Measurements from ENCODE around the gene TRDN.

Gene TRDN

GRCh38 chr6:123549476-123549875 lies 87.3 kb downstream of the TRDN start:
- Histone ChIP-seq H3K4me1 (ENCODE audit: insufficient read depth, poor library complexity, severe bottlenecking) (no peaks in the 10 kb centered on the region), H3K36me3 (ENCODE audit: low read depth) (no peaks in the 10 kb centered on the region)

DNA sequence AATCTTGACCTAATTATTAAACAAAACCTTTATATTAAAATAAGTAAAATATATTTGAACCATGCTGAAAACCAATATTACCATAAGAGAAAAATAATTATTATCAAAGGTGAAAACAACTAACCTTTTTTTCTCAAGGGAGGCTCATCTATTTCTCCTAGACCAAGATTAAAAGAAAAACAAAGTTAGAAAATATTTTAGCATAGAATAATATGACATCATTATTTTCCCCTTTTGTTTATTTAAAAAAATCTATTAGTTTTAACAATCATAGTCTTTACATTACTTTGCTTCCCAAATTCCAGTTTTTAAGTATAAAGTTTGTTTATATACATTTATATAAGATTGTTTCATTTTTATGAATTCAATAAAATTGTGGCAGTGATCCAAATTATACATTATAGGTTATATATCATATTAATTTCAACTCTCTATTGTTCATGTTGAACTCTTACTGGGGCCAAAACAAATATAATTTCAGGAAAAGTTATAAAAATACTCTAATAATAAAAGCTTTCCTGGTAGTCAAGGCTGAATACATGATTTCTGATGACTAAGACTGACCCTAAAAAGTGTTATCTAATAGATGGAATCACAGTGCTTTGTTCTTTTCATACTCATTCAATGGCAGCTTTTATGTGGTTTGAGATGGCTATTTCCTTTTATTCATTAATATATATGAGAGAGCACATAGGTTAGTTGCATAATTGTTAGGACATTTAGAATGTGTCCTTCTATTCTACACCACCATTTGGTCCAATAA lies 89.4 kb downstream of the TRDN start:
- no peaks in the 10 kb centered on the region for H3K36me3 ChIP-seq (ENCODE audit: low read depth)
- no peaks in the 10 kb centered on the region for H3K27me3 ChIP-seq (ENCODE audit: insufficient read depth, poor library complexity, severe bottlenecking)
- DNase-seq (ENCODE audit: low spot score) (no peak), ATAC-seq (ENCODE audit: low read depth) (no peak)
- no peak overlapping the region for H3K4me3 ChIP-seq (ENCODE audit: severe bottlenecking)
- H3K9me3 ChIP-seq (ENCODE audit: severe bottlenecking) = no peaks in the 10 kb centered on the region
- no peak overlapping the region for H3K27ac ChIP-seq (ENCODE audit: poor library complexity, severe bottlenecking)
- TF ChIP-seq, protein P1, sequence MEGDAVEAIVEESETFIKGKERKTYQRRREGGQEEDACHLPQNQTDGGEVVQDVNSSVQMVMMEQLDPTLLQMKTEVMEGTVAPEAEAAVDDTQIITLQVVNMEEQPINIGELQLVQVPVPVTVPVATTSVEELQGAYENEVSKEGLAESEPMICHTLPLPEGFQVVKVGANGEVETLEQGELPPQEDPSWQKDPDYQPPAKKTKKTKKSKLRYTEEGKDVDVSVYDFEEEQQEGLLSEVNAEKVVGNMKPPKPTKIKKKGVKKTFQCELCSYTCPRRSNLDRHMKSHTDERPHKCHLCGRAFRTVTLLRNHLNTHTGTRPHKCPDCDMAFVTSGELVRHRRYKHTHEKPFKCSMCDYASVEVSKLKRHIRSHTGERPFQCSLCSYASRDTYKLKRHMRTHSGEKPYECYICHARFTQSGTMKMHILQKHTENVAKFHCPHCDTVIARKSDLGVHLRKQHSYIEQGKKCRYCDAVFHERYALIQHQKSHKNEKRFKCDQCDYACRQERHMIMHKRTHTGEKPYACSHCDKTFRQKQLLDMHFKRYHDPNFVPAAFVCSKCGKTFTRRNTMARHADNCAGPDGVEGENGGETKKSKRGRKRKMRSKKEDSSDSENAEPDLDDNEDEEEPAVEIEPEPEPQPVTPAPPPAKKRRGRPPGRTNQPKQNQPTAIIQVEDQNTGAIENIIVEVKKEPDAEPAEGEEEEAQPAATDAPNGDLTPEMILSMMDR (IDR thresholded peaks at IDR 0.05; ENCODE audit: poor library complexity, severe bottlenecking) = no peak
- H3K4me1 ChIP-seq (ENCODE audit: insufficient read depth, poor library complexity, severe bottlenecking) = no peaks in the 10 kb centered on the region

More at GRCh38 chr6:123549476-123549875, 87.3 kb downstream of the TRDN start:
- Histone ChIP-seq H3K4me3 (ENCODE audit: severe bottlenecking) (no peak overlapping the region), H3K9me3 (ENCODE audit: severe bottlenecking) (no peaks in the 10 kb centered on the region), H3K27ac (ENCODE audit: poor library complexity, severe bottlenecking) (no peak overlapping the region), H3K27me3 (ENCODE audit: insufficient read depth, poor library complexity, severe bottlenecking) (no peaks in the 10 kb centered on the region)
- ATAC-seq (ENCODE audit: low read depth) (no peak), DNase-seq (ENCODE audit: low spot score) (no peak)
- TF ChIP-seq, protein P1 (IDR thresholded peaks at IDR 0.05; ENCODE audit: poor library complexity, severe bottlenecking) = no peak

DNA sequence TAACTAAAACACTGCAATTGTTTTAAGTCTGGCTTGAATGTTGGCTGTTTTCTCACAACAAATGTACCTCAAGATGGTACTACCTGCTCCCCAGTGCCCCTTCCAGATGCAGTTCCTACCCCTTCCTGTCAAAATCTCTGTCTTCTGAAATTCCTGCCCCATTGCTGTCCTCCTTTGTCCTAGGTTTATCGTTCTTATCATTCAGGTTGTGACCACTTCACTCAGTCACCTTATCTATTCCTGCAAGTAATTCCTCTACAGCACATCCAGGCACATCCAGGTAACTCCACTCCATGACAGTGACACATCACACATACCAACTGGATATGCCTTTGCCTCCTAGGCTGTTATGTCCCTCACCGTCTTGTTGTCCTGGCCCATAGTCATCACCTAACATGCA lies 90.2 kb downstream of the TRDN start:
- no peak overlapping the region for H3K27ac ChIP-seq (ENCODE audit: poor library complexity, severe bottlenecking)
- no peaks in the 10 kb centered on the region for H3K9me3 ChIP-seq (ENCODE audit: severe bottlenecking)
- TF ChIP-seq, protein P1 (IDR thresholded peaks at IDR 0.05; ENCODE audit: poor library complexity, severe bottlenecking) = no peak
- ATAC-seq (ENCODE audit: low read depth) (no peak), DNase-seq (ENCODE audit: low spot score) (no peak)
- H3K4me1 ChIP-seq (ENCODE audit: insufficient read depth, poor library complexity, severe bottlenecking) = no peaks in the 10 kb centered on the region
- H3K4me3 ChIP-seq (ENCODE audit: severe bottlenecking) = no peak overlapping the region
- H3K36me3 ChIP-seq (ENCODE audit: low read depth) = no peaks in the 10 kb centered on the region
- no peaks in the 10 kb centered on the region for H3K27me3 ChIP-seq (ENCODE audit: insufficient read depth, poor library complexity, severe bottlenecking)

DNA sequence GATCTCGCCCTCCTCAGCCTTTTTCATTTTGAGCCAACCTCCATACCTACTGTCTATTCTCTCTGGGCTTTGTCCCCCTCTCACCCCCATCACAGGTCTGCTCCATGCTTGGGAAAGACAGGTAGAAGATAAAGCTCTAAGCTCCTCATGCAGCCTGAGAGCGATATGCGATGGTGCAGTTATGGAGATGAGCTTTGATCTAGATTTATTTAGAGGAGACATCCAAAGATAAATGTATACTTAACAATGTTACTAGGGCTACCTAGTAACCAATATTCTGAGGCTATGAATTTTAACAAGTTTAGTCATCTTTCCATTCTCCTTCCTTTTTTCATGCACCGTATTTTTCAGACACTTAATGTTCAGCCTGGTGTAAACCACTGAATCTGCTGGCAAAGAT lies 95.3 kb downstream of the TRDN start:
- Histone ChIP-seq H3K9me3 (ENCODE audit: severe bottlenecking) (no peaks in the 10 kb centered on the region), H3K4me3 (ENCODE audit: severe bottlenecking) (no peak overlapping the region), H3K4me1 (ENCODE audit: insufficient read depth, poor library complexity, severe bottlenecking) (no peaks in the 10 kb centered on the region), H3K36me3 (ENCODE audit: low read depth) (no peaks in the 10 kb centered on the region), H3K27me3 (ENCODE audit: insufficient read depth, poor library complexity, severe bottlenecking) (no peaks in the 10 kb centered on the region), H3K27ac (ENCODE audit: poor library complexity, severe bottlenecking) (no peak overlapping the region)
- DNase-seq (ENCODE audit: low spot score) (no peak), ATAC-seq (ENCODE audit: low read depth) (no peak)
- TF ChIP-seq, protein P1 (IDR thresholded peaks at IDR 0.05; ENCODE audit: poor library complexity, severe bottlenecking) = no peak
